ENCODE data around the gene KLHL22. TPM values are rescaled to one million over a fixed set of nuclear protein-coding genes. Genes with fewer than 3 reads are reported as not detected.
"Not testable (repeated sequence)": the region's sequence is repeated elsewhere in the genome, so short reads cannot be mapped to it uniquely, and the experiment has no call there.

The KLHL22 gene
- total RNA-seq, 1 experiment from 2014 or later = 14.8 TPM

- Histone ChIP-seq H3K4me2 (ENCODE audit: low read length) (no peak overlapping the region), H3K27me3 (ENCODE audit: low read length) (no peaks in the 10 kb centered on the region), H3K4me1 (ENCODE audit: insufficient read depth, low read length) (no peaks in the 10 kb centered on the region), H3K27ac (ENCODE audit: low read length) (no peak overlapping the region), H3K79me2 (ENCODE audit: low read length) (peaks cover 73% of the 10 kb centered on the region), H3K4me3 (ENCODE audit: low read length) (no peak overlapping the region), H4K20me1 (ENCODE audit: low read length) (no peaks in the 10 kb centered on the region), H3K9me3 (ENCODE audit: low read length) (no peaks in the 10 kb centered on the region), H3K36me3 (ENCODE audit: low read depth, low read length) (peaks cover 30% of the 10 kb centered on the region; the same call in 1 of the 2 replicates), H3K9me2 (replicated peaks; ENCODE audit: low read length) (no peaks in the 10 kb centered on the region), H3K9ac (ENCODE audit: low read length) (no peak overlapping the region), H2AFZ (ENCODE audit: low read length) (no peak overlapping the region), H3F3A (ENCODE audit: low read length, unreplicated experiment) (no peaks in the 10 kb centered on the region)
- DNase-seq = no peak
- CTCF ChIA-PET = no interaction called here
- ATAC-seq = no peak
- TF ChIP-seq EZH2 (IDR thresholded peaks at IDR 0.05; ENCODE audit: low read length, unreplicated experiment) (no peak), EZH2phosphoT487 (IDR thresholded peaks at IDR 0.05; ENCODE audit: borderline replicate concordance, low read length) (no peak), CTCF (conservative IDR thresholded peaks at IDR 0.05; ENCODE audit: low read depth, low read length) (no peak)
- POLR2A ChIA-PET (ENCODE audit: unreplicated experiment) = no interaction called here
- intact Hi-C loops (cut with micrococcal nuclease) = no loop called here
- BruUV-seq (replicated peaks) = no TSS peak
These were observed 46.5 kb upstream of the KLHL22 start for GRCh38 chr22:20542055-20542454.

- H3K4me3 ChIP-seq (ENCODE audit: low read length); DNase-seq; BruUV-seq (replicated peaks); intact Hi-C loops (cut with micrococcal nuclease); H3F3A ChIP-seq (ENCODE audit: low read length, unreplicated experiment); H2AFZ ChIP-seq (ENCODE audit: low read length); POLR2A ChIA-PET (ENCODE audit: unreplicated experiment); H3K9ac ChIP-seq (ENCODE audit: low read length); ATAC-seq; H3K4me1 ChIP-seq (ENCODE audit: insufficient read depth, low read length); H3K4me2 ChIP-seq (ENCODE audit: low read length); H4K20me1 ChIP-seq (ENCODE audit: low read length); H3K9me2 ChIP-seq (replicated peaks; ENCODE audit: low read length); CTCF ChIA-PET; H3K27ac ChIP-seq (ENCODE audit: low read length); H3K27me3 ChIP-seq (ENCODE audit: low read length); H3K9me3 ChIP-seq (ENCODE audit: low read length): not testable (repeated sequence)
- Histone ChIP-seq H3K79me2 (ENCODE audit: low read length) (peaks cover 67% of the 10 kb centered on the region), H3K36me3 (ENCODE audit: low read depth, low read length) (peaks cover 29% of the 10 kb centered on the region; the same call in 1 of the 2 replicates)
These were observed 43.3 kb upstream of the KLHL22 start for GRCh38 chr22:20538875-20539274.

- Histone ChIP-seq H3K4me3 (ENCODE audit: low read length) (no peak overlapping the region), H3K27me3 (ENCODE audit: low read length) (no peaks in the 10 kb centered on the region), H2AFZ (ENCODE audit: low read length) (no peak overlapping the region), H3K9ac (ENCODE audit: low read length) (no peak overlapping the region), H3K9me2 (replicated peaks; ENCODE audit: low read length) (no peaks in the 10 kb centered on the region), H3F3A (ENCODE audit: low read length, unreplicated experiment) (no peaks in the 10 kb centered on the region), H3K4me1 (ENCODE audit: insufficient read depth, low read length) (no peaks in the 10 kb centered on the region), H4K20me1 (ENCODE audit: low read length) (no peaks in the 10 kb centered on the region), H3K36me3 (ENCODE audit: low read depth, low read length) (peaks cover 28% of the 10 kb centered on the region; the same call in 1 of the 2 replicates), H3K27ac (ENCODE audit: low read length) (no peak overlapping the region), H3K4me2 (ENCODE audit: low read length) (no peak overlapping the region), H3K79me2 (ENCODE audit: low read length) (peaks cover 74% of the 10 kb centered on the region), H3K9me3 (ENCODE audit: low read length) (no peaks in the 10 kb centered on the region)
- no TSS peak for BruUV-seq (replicated peaks)
- ChIA-PET CTCF (no interaction called here), POLR2A (ENCODE audit: unreplicated experiment) (no interaction called here)
- intact Hi-C loops (cut with micrococcal nuclease) = no loop called here
- ATAC-seq (no peak), DNase-seq (no peak)
- no peak for TF ChIP-seq CTCF (conservative IDR thresholded peaks at IDR 0.05; ENCODE audit: low read depth, low read length)
- no peak for TF ChIP-seq EZH2phosphoT487 (IDR thresholded peaks at IDR 0.05; ENCODE audit: borderline replicate concordance, low read length)
- TF ChIP-seq EZH2 (IDR thresholded peaks at IDR 0.05; ENCODE audit: low read length, unreplicated experiment) = no peak
These were observed 42.4 kb upstream of the KLHL22 start for GRCh38 chr22:20537983-20538382.

All from PC-3 (cell line).